Fibroblast of lung (primary cell): ENCODE results near the gene SYNJ2.

Source experiments
- EZH2 ChIP-seq: IDR thresholded peaks from 2 replicates; pipeline ENCODE4 v1.5.1; 2012; ENCODE audit warnings: low read length, control low read depth, mild to moderate bottlenecking; ENCODE audit errors: missing control alignments
- TF ChIP-seq, protein P1 (sequence below), 2 donors: IDR thresholded peaks in 1 of 2; conservative IDR thresholded peaks in 1 of 2; 1 replicate in 1 of 2; 2 replicates in 1 of 2; pipeline ENCODE4 v1.5.1; 2011 to 2012; ENCODE audit warnings: low read length in 2 of 2, control low read depth in 1 of 2, inconsistent platforms in 1 of 2, low read depth in 1 of 2, mild to moderate bottlenecking in 1 of 2

DNA sequence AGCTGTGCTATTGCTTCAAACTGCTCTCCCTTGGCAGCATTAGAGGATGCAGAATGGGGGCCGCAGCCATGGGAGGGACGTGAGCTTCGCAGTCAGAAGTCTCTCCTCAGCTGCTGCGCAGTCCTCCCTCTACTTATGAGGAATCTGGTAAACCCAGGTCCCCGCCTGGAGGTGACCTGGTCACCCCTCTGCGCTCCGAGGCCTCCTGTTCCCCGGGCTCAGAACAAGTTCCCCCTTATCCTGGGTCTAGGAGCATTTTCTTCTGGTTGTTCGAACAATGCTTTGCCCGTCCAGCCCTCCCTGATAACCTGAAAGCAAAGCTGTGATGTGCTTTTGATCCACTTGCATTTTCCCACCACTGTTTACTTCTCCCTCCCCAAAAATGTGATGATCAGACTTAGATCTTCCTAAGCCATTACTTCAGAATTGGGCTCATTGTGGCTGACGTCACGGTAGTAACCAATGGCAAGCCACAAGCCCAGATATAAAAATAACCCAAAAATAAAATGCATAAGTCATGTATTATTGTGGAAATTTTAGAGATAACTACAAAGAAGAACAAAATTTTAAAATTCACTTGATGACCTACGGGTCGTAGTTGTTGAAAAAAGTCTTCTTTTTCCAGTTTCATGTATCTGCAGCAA, 105.7 kb downstream of the SYNJ2 start:
- TF ChIP-seq, protein P1, sequence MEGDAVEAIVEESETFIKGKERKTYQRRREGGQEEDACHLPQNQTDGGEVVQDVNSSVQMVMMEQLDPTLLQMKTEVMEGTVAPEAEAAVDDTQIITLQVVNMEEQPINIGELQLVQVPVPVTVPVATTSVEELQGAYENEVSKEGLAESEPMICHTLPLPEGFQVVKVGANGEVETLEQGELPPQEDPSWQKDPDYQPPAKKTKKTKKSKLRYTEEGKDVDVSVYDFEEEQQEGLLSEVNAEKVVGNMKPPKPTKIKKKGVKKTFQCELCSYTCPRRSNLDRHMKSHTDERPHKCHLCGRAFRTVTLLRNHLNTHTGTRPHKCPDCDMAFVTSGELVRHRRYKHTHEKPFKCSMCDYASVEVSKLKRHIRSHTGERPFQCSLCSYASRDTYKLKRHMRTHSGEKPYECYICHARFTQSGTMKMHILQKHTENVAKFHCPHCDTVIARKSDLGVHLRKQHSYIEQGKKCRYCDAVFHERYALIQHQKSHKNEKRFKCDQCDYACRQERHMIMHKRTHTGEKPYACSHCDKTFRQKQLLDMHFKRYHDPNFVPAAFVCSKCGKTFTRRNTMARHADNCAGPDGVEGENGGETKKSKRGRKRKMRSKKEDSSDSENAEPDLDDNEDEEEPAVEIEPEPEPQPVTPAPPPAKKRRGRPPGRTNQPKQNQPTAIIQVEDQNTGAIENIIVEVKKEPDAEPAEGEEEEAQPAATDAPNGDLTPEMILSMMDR (conservative IDR thresholded peaks at IDR 0.05 in 1 of 2, IDR thresholded peaks at IDR 0.05 in 1 of 2; ENCODE audit: low read depth in 1 of 2, low read length in 2 of 2), result no peak
- no peak for TF ChIP-seq EZH2
